Keratinocyte (primary cell): ENCODE measurements around the gene HOXD13. TPM values are rescaled to one million over a fixed set of nuclear protein-coding genes. Genes with fewer than 3 reads are reported as not detected.

Source experiments
- DNase-seq: peaks from one replicate; pipeline ENCODE4 v3.0.0-alpha.2; 2011; ENCODE audit warnings: low read depth, missing footprints, low spot score
- FAIRE-seq: peaks from 2 replicates; lab custom pipeline; 2011; peaks lifted over from hg19 to GRCh38; lab: Jason Lieb, UNC
- H2AFZ ChIP-seq: 2 replicates; pipeline ENCODE4 v1.6.0; 2012; ENCODE audit warnings: low read length, control low read depth, inconsistent platforms; ENCODE audit not compliant: control insufficient read depth
- H3K27ac ChIP-seq: 2 replicates; pipeline ENCODE4 v1.5.1; 2011; ENCODE audit warnings: low read length; ENCODE audit not compliant: control insufficient read depth, insufficient read depth
- H3K27me3 ChIP-seq: 3 replicates; pipeline ENCODE4 v1.6.0; 2011; ENCODE audit warnings: low read length; ENCODE audit not compliant: control insufficient read depth, insufficient read depth; ENCODE audit errors: extremely low read depth
- H3K36me3 ChIP-seq, 2 experiments: 2 replicates in 1 of 2; 3 replicates in 1 of 2; pipeline ENCODE4 v1.5.1; 2011; ENCODE audit warnings: low read length in 2 of 2, mild to moderate bottlenecking in 1 of 2; ENCODE audit not compliant: control insufficient read depth in 2 of 2, insufficient read depth in 2 of 2; ENCODE audit errors: extremely low read depth in 1 of 2
- H3K4me1 ChIP-seq: 3 replicates; pipeline ENCODE4 v1.5.1; 2011; ENCODE audit warnings: low read length; ENCODE audit not compliant: control insufficient read depth, insufficient read depth; ENCODE audit errors: extremely low read depth
- H3K4me2 ChIP-seq: 3 replicates; pipeline ENCODE4 v1.6.0; 2011; ENCODE audit warnings: low read depth, low read length; ENCODE audit not compliant: control insufficient read depth, insufficient read depth; ENCODE audit errors: extremely low read depth
- H3K4me3 ChIP-seq, 3 experiments: fragments of 200-600 bp in 1 of 3; sonication (generic) in 1 of 3; 2 replicates in 2 of 3; 3 replicates in 1 of 3; pipeline ENCODE4 v1.5.1; 2011 to 2016; ENCODE audit warnings: low read length in 3 of 3, mild to moderate bottlenecking in 3 of 3, control low read depth in 2 of 3, inconsistent platforms in 1 of 3, low read depth in 1 of 3, mixed read lengths in 1 of 3, mixed run types in 1 of 3, moderate library complexity in 1 of 3; ENCODE audit not compliant: control insufficient read depth in 2 of 3, insufficient read depth in 2 of 3; ENCODE audit errors: extremely low read depth in 1 of 3
- H3K79me2 ChIP-seq: 2 replicates; pipeline ENCODE4 v1.6.0; 2012; ENCODE audit warnings: low read length; ENCODE audit not compliant: control insufficient read depth, insufficient read depth
- H3K9ac ChIP-seq: 3 replicates; pipeline ENCODE4 v1.6.0; 2011; ENCODE audit warnings: low read length; ENCODE audit not compliant: control insufficient read depth, insufficient read depth; ENCODE audit errors: extremely low read depth
- H3K9me1 ChIP-seq: 3 replicates; pipeline ENCODE4 v1.6.0; 2011; ENCODE audit warnings: low read length; ENCODE audit not compliant: control insufficient read depth, insufficient read depth; ENCODE audit errors: extremely low read depth
- H3K9me3 ChIP-seq: 2 replicates; pipeline ENCODE4 v1.5.1; 2012; ENCODE audit warnings: low read depth, low read length; ENCODE audit not compliant: control insufficient read depth
- H4K20me1 ChIP-seq: 3 replicates; pipeline ENCODE4 v1.6.0; 2011; ENCODE audit warnings: low read length; ENCODE audit not compliant: control insufficient read depth, insufficient read depth; ENCODE audit errors: extremely low read depth
- CTCF ChIP-seq, 3 experiments: IDR thresholded peaks in 1 of 3; conservative IDR thresholded peaks in 1 of 3; optimal IDR thresholded peaks in 1 of 3; 2 replicates in 2 of 3; 3 replicates in 1 of 3; pipeline versions ENCODE3 to v1.5.1; 2011; ENCODE audit warnings: low read length in 3 of 3, mild to moderate bottlenecking in 3 of 3, moderate library complexity in 2 of 3, control low read depth in 1 of 3, inconsistent platforms in 1 of 3; ENCODE audit not compliant: insufficient read depth in 2 of 3; ENCODE audit errors: extremely low read depth in 1 of 3
- EZH2 ChIP-seq: IDR thresholded peaks from one replicate; pipeline ENCODE4 v1.6.1; 2012; ENCODE audit warnings: inconsistent platforms, mild to moderate bottlenecking, low read length, moderate library complexity
- dilution Hi-C: fragments of 300-500 bp; cut with MboI; formaldehyde crosslinking; loops from one replicate; pipeline ENCODE4 v1.7.0; 2020; ENCODE audit warnings: low sequenced_read_pairs; ENCODE audit not compliant: extremely low pct_ligation_motif_present
- polyA plus RNA-seq, 5 experiments: library from polyadenylated mRNA; depleted of rRNA in 3 of 5; stranded (reverse) in 3 of 5; stranded (forward) in 1 of 5; unstranded in 1 of 5; fragments of >200 nt; gene quantifications; 1 replicate in 1 of 5; 2 replicates in 3 of 5; 3 replicates in 1 of 5; pipeline versions ENCODE4 v1.2.1 to v1.2.3, GENCODE V29; 2011 to 2012; ENCODE audit warnings: missing spikeins in 2 of 5, low read depth in 1 of 5, low replicate concordance in 1 of 5

Gene HOXD13
- polyA plus RNA-seq, 1 donor (not counting 4 experiments of a cell fraction or from before 2014, with no cell fraction given), result not detected

- H4K20me1 ChIP-seq, result no peaks in the 10 kb centered on the region
- H3K9me1 ChIP-seq, result no peaks in the 10 kb centered on the region
- dilution Hi-C loops, result no loop called here
- DNase-seq (no peak), FAIRE-seq (no peak)
- TF ChIP-seq EZH2 (peak; percentile 79), CTCF (optimal IDR thresholded peaks at IDR 0.05 in 1 of 3, IDR thresholded peaks at IDR 0.05 in 1 of 3, conservative IDR thresholded peaks at IDR 0.05 in 1 of 3; ENCODE audit: extremely low read depth in 1 of 3, insufficient read depth in 2 of 3, low read length in 3 of 3) (no peak)
- H3K4me2 ChIP-seq, result no peak overlapping the region
- no peak overlapping the region for H3K4me3 ChIP-seq
- no peaks in the 10 kb centered on the region for H3K9me3 ChIP-seq
- no peak overlapping the region for H3K9ac ChIP-seq
- H3K27me3 ChIP-seq, result peaks cover 91% of the 10 kb centered on the region
- H3K36me3 ChIP-seq, result no peaks in the 10 kb centered on the region
- no peak overlapping the region for H3K27ac ChIP-seq
- H2AFZ ChIP-seq, result no peak overlapping the region
- H3K4me1 ChIP-seq, result no peaks in the 10 kb centered on the region
- H3K79me2 ChIP-seq, result no peaks in the 10 kb centered on the region
Measured at GRCh38 chr2:176072951-176073904, 19.3 kb upstream of the HOXD13 start.

- Histone ChIP-seq H3K4me1 (no peaks in the 10 kb centered on the region), H3K9me1 (no peaks in the 10 kb centered on the region), H3K4me3 (no peak overlapping the region), H3K27me3 (peaks cover 91% of the 10 kb centered on the region), H3K36me3 (no peaks in the 10 kb centered on the region), H3K9me3 (peaks cover 2% of the 10 kb centered on the region), H2AFZ (no peak overlapping the region), H4K20me1 (no peaks in the 10 kb centered on the region), H3K27ac (no peak overlapping the region), H3K79me2 (no peaks in the 10 kb centered on the region), H3K9ac (no peak overlapping the region), H3K4me2 (no peak overlapping the region)
- TF ChIP-seq CTCF (optimal IDR thresholded peaks at IDR 0.05 in 1 of 3, IDR thresholded peaks at IDR 0.05 in 1 of 3, conservative IDR thresholded peaks at IDR 0.05 in 1 of 3; ENCODE audit: extremely low read depth in 1 of 3, insufficient read depth in 2 of 3, low read length in 3 of 3), result no peak
- TF ChIP-seq EZH2, result no peak
- no peak for DNase-seq
- dilution Hi-C loops, result no loop called here
- FAIRE-seq, result no peak
Measured at GRCh38 chr2:176074919-176075425, 17.5 kb upstream of the HOXD13 start.
